LNCAP (cell line): ENCODE data around the gene HEATR1.

Experiments
- CTCF ChIP-seq: fragments of 450-650 bp; IDR thresholded peaks from 2 replicates; pipeline ENCODE4 v1.5.1; 2017; ENCODE audit warnings: mild to moderate bottlenecking

Gene HEATR1

GRCh38 chr1:236604905-236605806, 840 bp upstream of the HEATR1 start:
- no peak for TF ChIP-seq CTCF

- TF ChIP-seq CTCF: no peak
Observed at GRCh38 chr1:236602171-236602570, 2.1 kb downstream of the HEATR1 start.

- no peak for TF ChIP-seq CTCF
Observed at GRCh38 chr1:236590553-236591150, 13.7 kb downstream of the HEATR1 start.

- no peak for TF ChIP-seq CTCF
Observed at GRCh38 chr1:236589531-236589930, 14.8 kb downstream of the HEATR1 start.

GRCh38 chr1:236581528-236581927, 22.8 kb downstream of the HEATR1 start:
- TF ChIP-seq CTCF: no peak

GRCh38 chr1:236578661-236579060, 25.7 kb downstream of the HEATR1 start:
- no peak for TF ChIP-seq CTCF

- no peak for TF ChIP-seq CTCF
Observed at GRCh38 chr1:236576004-236576403, 28.3 kb downstream of the HEATR1 start.
